Astrocyte of the hippocampus (primary cell): ENCODE results near the gene TBCA.

Experiments used
- DNase-seq: peaks from one replicate; pipeline ENCODE4 v3.0.0; 2011; ENCODE audit warnings: low read depth, low spot score

Gene TBCA

DNA sequence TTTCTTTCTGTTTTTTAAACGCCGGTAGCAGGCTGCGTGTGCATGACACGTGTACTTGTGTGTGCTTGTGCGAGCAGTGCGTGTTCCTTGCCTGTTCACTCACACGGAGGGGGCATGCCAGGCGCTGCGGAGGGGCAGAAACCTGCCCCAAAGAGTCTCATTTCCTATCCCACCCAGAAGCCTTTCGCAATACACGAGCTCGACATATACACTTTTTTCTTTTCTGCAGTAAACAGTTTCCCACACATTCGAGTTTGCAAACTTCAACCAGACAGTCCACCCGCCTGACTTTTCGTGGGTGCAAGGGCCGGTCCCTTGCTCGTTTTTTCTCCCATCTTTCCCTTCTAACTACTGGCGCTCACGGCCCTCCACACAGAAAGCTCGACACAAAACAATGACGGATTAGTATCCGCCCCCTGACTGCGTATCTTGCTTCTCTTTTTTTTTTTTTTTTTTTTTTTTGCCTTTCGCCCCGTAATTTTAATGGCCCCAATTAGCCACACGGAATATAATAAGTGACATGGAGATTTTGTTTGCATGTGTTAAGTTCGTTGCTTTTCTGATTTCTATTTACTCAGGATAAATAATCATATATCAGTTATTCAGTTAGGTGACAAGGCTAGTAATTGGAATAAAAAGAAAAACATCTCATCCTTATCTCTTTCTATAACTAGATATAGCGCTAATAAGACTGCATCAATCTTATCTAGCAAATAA lies 132.3 kb downstream of the TBCA start:
- DNase-seq: no peak

- DNase-seq: no peak
Observed at GRCh38 chr5:77642738-77643653, 133.1 kb downstream of the TBCA start.

DNA sequence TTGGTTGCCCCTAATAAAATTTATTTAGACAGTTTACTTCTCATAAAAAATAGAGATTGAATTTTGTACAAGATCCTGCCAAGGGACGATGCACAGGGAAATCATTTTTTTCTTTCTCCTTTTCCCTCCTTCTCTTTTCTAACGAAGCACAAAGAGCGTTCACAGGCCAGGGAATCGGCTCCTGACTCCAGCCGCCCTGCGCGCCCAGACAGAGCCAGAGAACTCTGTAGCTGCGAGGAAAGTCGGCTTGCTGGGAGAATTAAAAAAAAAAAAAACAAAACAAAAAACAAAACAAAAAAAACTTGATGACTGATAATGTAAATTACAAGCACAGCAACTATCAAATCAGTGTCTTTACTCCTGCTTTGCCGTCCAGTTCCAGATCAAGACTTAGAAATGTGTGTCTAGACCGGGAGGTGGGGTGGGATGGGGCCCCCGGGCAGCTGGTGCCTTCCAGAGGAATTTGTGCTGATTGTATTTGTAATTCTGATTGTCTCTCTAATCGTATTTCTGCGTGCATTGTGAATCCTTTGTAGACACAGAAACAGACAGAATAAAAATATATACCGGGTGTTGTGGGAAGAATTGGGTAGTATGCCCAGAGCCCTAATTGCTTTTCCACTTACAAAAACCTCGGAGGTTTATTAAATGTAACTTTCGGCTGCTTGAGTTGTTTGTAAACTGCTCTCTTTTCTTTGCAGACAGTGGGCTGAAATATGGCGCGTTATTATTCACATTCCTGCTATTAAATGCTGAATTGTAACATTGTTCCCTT lies 134.0 kb downstream of the TBCA start:
- DNase-seq: no peak

GRCh38 chr5:77641397-77641943 lies 134.7 kb downstream of the TBCA start:
- DNase-seq: no peak
